IMR-90 (cell line): ENCODE measurements around the gene EDC4.

Experiments
- BHLHE40 ChIP-seq: fragments of 150-350 bp; IDR thresholded peaks from 2 replicates; pipeline ENCODE4 v1.6.1; 2016; ENCODE audit warnings: mild to moderate bottlenecking, low read depth, low read length
- CEBPB ChIP-seq: IDR thresholded peaks from 2 replicates; pipeline ENCODE4 v1.6.1; 2012; ENCODE audit warnings: low read depth, low read length, improper control_type of control experiment
- FOS ChIP-seq: fragments of 150-350 bp; IDR thresholded peaks from 2 replicates; pipeline ENCODE4 v1.6.1; 2016; ENCODE audit warnings: low read depth, low read length
- MAFK ChIP-seq: IDR thresholded peaks from 2 replicates; pipeline ENCODE4 v1.6.1; 2012; ENCODE audit warnings: low read depth, low read length, improper control_type of control experiment
- MXI1 ChIP-seq: IDR thresholded peaks from 2 replicates; pipeline ENCODE4 v1.6.1; 2012; ENCODE audit warnings: low read depth, mild to moderate bottlenecking, low read length, moderate library complexity, borderline replicate concordance
- POLR2A ChIP-seq: IDR thresholded peaks from 2 replicates; pipeline ENCODE4 v1.6.1; 2012; ENCODE audit warnings: mild to moderate bottlenecking, low read depth, low read length
- RAD21 ChIP-seq: IDR thresholded peaks from 2 replicates; pipeline ENCODE4 v1.6.1; 2012; ENCODE audit warnings: low read length, improper control_type of control experiment
- RFX5 ChIP-seq: IDR thresholded peaks from 2 replicates; pipeline ENCODE4 v1.8.0; 2012; ENCODE audit warnings: low read depth, mild to moderate bottlenecking, low read length, moderate library complexity
- SMC3 ChIP-seq: fragments of 150-350 bp; IDR thresholded peaks from 2 replicates; pipeline ENCODE4 v1.6.1; 2016; ENCODE audit warnings: low read depth, mild to moderate bottlenecking, antibody characterized with exemption, low read length, moderate library complexity
- TF ChIP-seq, protein P1 (sequence below): conservative IDR thresholded peaks from 2 replicates; pipeline ENCODE4 v1.5.1; 2012; ENCODE audit warnings: mild to moderate bottlenecking, low read depth, low read length, improper control_type of control experiment
- TF ChIP-seq, protein P2 (sequence below): fragments of 150-350 bp; IDR thresholded peaks from 2 replicates; pipeline ENCODE4 v1.6.1; 2017; ENCODE audit warnings: mild to moderate bottlenecking, antibody characterized with exemption, low read length, low read depth

DNA sequence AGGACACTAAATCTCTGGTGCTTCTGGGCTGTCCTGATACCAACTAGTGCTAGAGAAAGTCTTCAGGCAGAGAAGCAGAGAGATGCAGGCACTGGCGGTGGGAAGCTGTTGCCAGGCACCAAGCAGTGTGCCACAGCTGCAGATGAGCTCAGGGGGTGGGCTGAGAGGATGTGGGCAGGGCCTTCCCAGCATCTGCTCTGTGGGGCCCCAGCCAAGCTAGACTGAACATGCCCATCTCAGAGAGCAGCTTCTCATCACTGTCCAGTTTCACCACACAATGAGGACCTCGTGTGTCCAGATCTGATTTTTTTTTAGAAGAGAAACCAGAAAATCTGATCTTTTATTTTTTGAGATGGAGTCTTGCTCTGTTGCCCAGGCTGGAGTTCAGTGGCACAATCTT, 37.3 kb downstream of the EDC4 start:
- TF ChIP-seq, protein P1, sequence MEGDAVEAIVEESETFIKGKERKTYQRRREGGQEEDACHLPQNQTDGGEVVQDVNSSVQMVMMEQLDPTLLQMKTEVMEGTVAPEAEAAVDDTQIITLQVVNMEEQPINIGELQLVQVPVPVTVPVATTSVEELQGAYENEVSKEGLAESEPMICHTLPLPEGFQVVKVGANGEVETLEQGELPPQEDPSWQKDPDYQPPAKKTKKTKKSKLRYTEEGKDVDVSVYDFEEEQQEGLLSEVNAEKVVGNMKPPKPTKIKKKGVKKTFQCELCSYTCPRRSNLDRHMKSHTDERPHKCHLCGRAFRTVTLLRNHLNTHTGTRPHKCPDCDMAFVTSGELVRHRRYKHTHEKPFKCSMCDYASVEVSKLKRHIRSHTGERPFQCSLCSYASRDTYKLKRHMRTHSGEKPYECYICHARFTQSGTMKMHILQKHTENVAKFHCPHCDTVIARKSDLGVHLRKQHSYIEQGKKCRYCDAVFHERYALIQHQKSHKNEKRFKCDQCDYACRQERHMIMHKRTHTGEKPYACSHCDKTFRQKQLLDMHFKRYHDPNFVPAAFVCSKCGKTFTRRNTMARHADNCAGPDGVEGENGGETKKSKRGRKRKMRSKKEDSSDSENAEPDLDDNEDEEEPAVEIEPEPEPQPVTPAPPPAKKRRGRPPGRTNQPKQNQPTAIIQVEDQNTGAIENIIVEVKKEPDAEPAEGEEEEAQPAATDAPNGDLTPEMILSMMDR: no peak
- no peak for TF ChIP-seq MAFK
- no peak for TF ChIP-seq POLR2A
- TF ChIP-seq RAD21: no peak
- no peak for TF ChIP-seq CEBPB
- no peak for TF ChIP-seq FOS
- TF ChIP-seq RFX5: no peak
- TF ChIP-seq, protein P2, sequence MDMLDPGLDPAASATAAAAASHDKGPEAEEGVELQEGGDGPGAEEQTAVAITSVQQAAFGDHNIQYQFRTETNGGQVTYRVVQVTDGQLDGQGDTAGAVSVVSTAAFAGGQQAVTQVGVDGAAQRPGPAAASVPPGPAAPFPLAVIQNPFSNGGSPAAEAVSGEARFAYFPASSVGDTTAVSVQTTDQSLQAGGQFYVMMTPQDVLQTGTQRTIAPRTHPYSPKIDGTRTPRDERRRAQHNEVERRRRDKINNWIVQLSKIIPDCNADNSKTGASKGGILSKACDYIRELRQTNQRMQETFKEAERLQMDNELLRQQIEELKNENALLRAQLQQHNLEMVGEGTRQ: no peak
- TF ChIP-seq MXI1: no peak; the same call in 1 of the 2 replicates
- TF ChIP-seq SMC3: no peak
- TF ChIP-seq BHLHE40: no peak
